ENCODE results near the gene MBLAC1. TPM values are rescaled to one million over a fixed set of nuclear protein-coding genes. Genes with fewer than 3 reads are reported as not detected.

MBLAC1 gene
- total and polyA plus RNA-seq, 10 of the 15 experiments (the other 5 are each of a cell fraction or from before 2014, with no cell fraction given): 0.24 to 3.2 (median 1.8) TPM; not detected in 1

- ChIA-PET RAD21 (ENCODE audit: unreplicated experiment) (interaction anchor here (1.8 kb wide), 1 partner anchor 25 kb away, joined by 4 read pairs; the partner anchor contains the start of genes GPC2 and STAG3), SMC1A (ENCODE audit: uncharacterized antibody, unreplicated experiment) (no interaction called here), CTCF (interaction anchor here (0.5 kb wide), 1 partner anchor 38 kb away, joined by 3 read pairs; no protein-coding TSS in a partner anchor), POLR2A (interaction anchor here (0.6 to 1.4 kb wide), 4 partner anchors 12 to 245 kb away, joined by 3 read pairs; no protein-coding TSS in a partner anchor)
- in situ Hi-C loops (cut with MboI): no loop called here
- Histone ChIP-seq H3K4me1 (ENCODE audit: control insufficient read depth, insufficient read depth, low read length) (peaks cover 15% of the 10 kb centered on the region), H3K4me3 (no peak overlapping the region), H3K27me3 (replicated peaks in 1 of 2; ENCODE audit: control insufficient read depth in 2 of 2, insufficient read depth in 2 of 2, low read length in 1 of 2) (no peaks in the 10 kb centered on the region), H3K36me3 (ENCODE audit: control insufficient read depth in 2 of 2, insufficient read depth in 2 of 2, low read length in 1 of 2) (peaks cover 0 to 15% of the 10 kb centered on the region in 2 experiments), H3K27ac (ENCODE audit: control insufficient read depth, insufficient read depth) (no peak overlapping the region), H2AFZ (ENCODE audit: control insufficient read depth, low read depth, low read length) (no peak overlapping the region), H3K9ac (ENCODE audit: control insufficient read depth, insufficient read depth, low read length) (no peak overlapping the region), H3K4me2 (ENCODE audit: control insufficient read depth, insufficient read depth) (no peak overlapping the region), H4K20me1 (ENCODE audit: control insufficient read depth, insufficient read depth) (no peaks in the 10 kb centered on the region), H3K79me2 (ENCODE audit: control insufficient read depth, insufficient read depth, low read length) (peaks cover 24% of the 10 kb centered on the region), H3K9me3 (replicated peaks; ENCODE audit: control insufficient read depth, insufficient read depth, low read length) (no peaks in the 10 kb centered on the region)
- ATAC-seq (no peak), DNase-seq (ENCODE audit: low read depth, low spot score) (no peak), FAIRE-seq (no peak)
- TF ChIP-seq SPI1 (IDR thresholded peaks at IDR 0.05; ENCODE audit: borderline replicate concordance, insufficient read depth, low read depth, low read length) (peak; percentile 83), LARP7 (IDR thresholded peaks at IDR 0.05) (no peak), ESRRA (IDR thresholded peaks at IDR 0.05; ENCODE audit: low read length) (no peak)
- no TSS peak for BruUV-seq (replicated peaks)
- intact Hi-C loops (cut with micrococcal nuclease; ENCODE audit: unreplicated experiment): no loop called here
These were observed 25.6 kb downstream of the MBLAC1 start for GRCh38 chr7:100152404-100152803.

- POLR2A ChIA-PET: interaction anchor here (0.6 to 1.4 kb wide), 2 partner anchors 12 to 245 kb away, joined by 3 read pairs; no protein-coding TSS in a partner anchor
These were observed 26.3 kb downstream of the MBLAC1 start for GRCh38 chr7:100152937-100153666.

More at GRCh38 chr7:100152937-100153666, 26.3 kb downstream of the MBLAC1 start:
- WGBS (ENCODE audit: insufficient coverage, insufficient replicate concordance, low lambda C conversion rate, missing lambda C conversion rate): 98% methylated on average over 17 of the region's 18 CpGs
- Histone ChIP-seq H3K4me1 (ENCODE audit: control insufficient read depth, insufficient read depth, low read length) (peaks cover 18% of the 10 kb centered on the region), H3K36me3 (ENCODE audit: control insufficient read depth in 2 of 2, insufficient read depth in 2 of 2, low read length in 1 of 2) (peaks cover 0 to 15% of the 10 kb centered on the region in 2 experiments), H3K9me3 (replicated peaks; ENCODE audit: control insufficient read depth, insufficient read depth, low read length) (no peaks in the 10 kb centered on the region), H3K27me3 (replicated peaks in 1 of 2; ENCODE audit: control insufficient read depth in 2 of 2, insufficient read depth in 2 of 2, low read length in 1 of 2) (no peaks in the 10 kb centered on the region), H3K27ac (ENCODE audit: control insufficient read depth, insufficient read depth) (no peak overlapping the region), H3K4me2 (ENCODE audit: control insufficient read depth, insufficient read depth) (no peak overlapping the region), H4K20me1 (ENCODE audit: control insufficient read depth, insufficient read depth) (no peaks in the 10 kb centered on the region), H3K79me2 (ENCODE audit: control insufficient read depth, insufficient read depth, low read length) (peaks cover 27% of the 10 kb centered on the region), H2AFZ (ENCODE audit: control insufficient read depth, low read depth, low read length) (no peak overlapping the region), H3K9ac (ENCODE audit: control insufficient read depth, insufficient read depth, low read length) (no peak overlapping the region), H3K4me3 (no peak overlapping the region)
- ATAC-seq (no peak), DNase-seq (ENCODE audit: low read depth, low spot score) (no peak), FAIRE-seq (no peak)
- in situ Hi-C loops (cut with MboI) (no loop called here), intact Hi-C loops (cut with micrococcal nuclease; ENCODE audit: unreplicated experiment) (no loop called here)
- TF ChIP-seq NRF1 (conservative IDR thresholded peaks at IDR 0.05; ENCODE audit: low read depth, low read length): no peak
- TF ChIP-seq BCLAF1 (IDR thresholded peaks at IDR 0.05): no peak
- TF ChIP-seq BCL11A (IDR thresholded peaks at IDR 0.05; ENCODE audit: low read depth, low read length): no peak
- RAD21 ChIA-PET (ENCODE audit: unreplicated experiment): interaction anchor here (1.8 kb wide), 1 partner anchor 24 kb away, joined by 4 read pairs; the partner anchor contains the start of genes GPC2 and STAG3
- CTCF ChIA-PET: no interaction called here
- TSS peak; percentile 6 for BruUV-seq (replicated peaks)
- SMC1A ChIA-PET (ENCODE audit: uncharacterized antibody, unreplicated experiment): no interaction called here

Measured in GM12878 (cell line).